Renal cortical epithelial cell (primary cell): ENCODE results near the gene CDKAL1. TPM values are rescaled to one million over a fixed set of nuclear protein-coding genes. Genes with fewer than 3 reads are reported as not detected.
A peak's percentile ranks its signal among the peaks of the same experiment; 100 is the strongest.
"Not testable (repeated sequence)": the region's sequence is repeated elsewhere in the genome, so short reads cannot be mapped to it uniquely, and the experiment has no call there.

Source experiments
- DNase-seq: peaks from one replicate; pipeline ENCODE4 v3.0.0-alpha.2; 2011; ENCODE audit warnings: low read depth
- total RNA-seq: library from RNA; depleted of rRNA; stranded (reverse); fragments of >200 nt; gene quantifications from 2 replicates; pipeline ENCODE4 v1.2.3, GENCODE V29; 2014

CDKAL1 gene
- total RNA-seq, 1 donor from 2014 or later: 28.3 TPM

- DNase-seq: no peak
These were observed 99.5 kb downstream of the CDKAL1 start for GRCh38 chr6:20633566-20634340.

- no peak for DNase-seq
These were observed 104.9 kb downstream of the CDKAL1 start for GRCh38 chr6:20639161-20639560.

- no peak for DNase-seq
These were observed 105.9 kb downstream of the CDKAL1 start for GRCh38 chr6:20640181-20640580.

DNA sequence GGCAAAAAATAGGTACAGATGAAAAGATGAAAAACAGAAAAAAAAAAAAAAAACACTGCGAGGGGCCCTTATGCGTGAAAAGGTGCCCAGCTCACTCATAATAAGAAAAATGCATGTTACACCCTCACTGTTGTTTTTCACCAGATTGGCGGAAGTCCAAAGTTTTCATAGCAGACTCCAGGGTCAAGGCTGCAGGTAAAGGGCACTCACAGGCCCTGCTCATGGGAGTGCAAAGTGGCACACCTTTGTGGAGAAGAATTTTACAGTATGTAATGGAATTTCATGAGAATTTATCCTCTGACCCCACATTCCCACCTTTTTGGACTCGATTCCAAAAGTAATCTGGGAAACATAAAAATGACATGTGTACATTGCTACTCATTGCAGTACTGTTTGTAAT lies 108.2 kb downstream of the CDKAL1 start:
- DNase-seq: no peak

DNA sequence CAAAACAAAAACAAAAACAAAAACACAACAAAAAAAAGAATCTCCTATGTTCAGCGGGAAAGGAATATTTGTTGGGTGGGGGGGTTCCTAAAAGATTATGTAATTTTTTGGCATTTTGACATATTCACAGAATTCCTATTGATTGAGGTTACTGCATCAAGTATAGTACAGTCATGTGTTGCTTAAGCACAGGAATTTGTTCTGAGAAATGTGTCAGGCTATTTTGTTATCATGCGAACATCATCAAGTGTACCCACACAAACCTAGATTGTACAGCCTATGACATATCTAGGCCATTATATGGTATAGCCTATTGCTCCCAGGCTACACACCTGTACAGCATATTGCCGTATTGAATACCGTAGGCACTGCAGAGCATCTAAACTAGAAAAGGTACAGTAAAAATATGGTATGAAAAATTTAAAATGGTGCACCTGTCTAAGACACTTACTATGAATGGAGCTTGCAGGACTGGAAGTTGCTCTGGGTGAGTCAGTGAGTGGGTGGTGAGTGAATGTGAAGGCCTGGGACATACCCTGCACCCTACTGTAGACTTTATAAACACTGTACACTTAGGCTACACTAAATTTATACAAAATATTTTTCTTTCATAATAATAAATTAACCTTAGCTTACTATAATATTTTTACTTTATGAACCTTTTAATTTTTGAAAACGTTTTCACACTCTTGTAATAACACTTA lies 110.6 kb downstream of the CDKAL1 start:
- DNase-seq: peak; percentile 48

DNA sequence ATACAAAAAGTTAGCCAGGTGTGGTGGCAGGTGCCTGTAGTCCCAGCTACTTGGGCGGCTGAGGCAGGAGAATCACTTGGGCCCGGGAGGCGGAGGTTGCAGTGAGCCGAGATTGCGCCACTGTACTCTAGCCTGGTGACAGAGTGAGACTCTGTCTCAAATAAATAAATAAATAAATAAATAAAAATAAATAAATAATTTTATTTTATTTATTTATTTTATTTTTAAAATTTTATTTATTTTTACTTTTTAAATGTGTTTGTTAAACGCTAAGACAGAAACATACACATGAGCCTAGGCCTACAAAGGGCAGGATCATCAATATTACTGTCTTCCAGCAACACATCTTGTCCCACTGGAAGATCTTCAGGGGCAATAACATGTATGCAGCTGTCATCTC lies 111.3 kb downstream of the CDKAL1 start:
- not testable (repeated sequence) for DNase-seq

GRCh38 chr6:20647585-20647984 lies 113.3 kb downstream of the CDKAL1 start:
- DNase-seq: peak; percentile 28

DNA sequence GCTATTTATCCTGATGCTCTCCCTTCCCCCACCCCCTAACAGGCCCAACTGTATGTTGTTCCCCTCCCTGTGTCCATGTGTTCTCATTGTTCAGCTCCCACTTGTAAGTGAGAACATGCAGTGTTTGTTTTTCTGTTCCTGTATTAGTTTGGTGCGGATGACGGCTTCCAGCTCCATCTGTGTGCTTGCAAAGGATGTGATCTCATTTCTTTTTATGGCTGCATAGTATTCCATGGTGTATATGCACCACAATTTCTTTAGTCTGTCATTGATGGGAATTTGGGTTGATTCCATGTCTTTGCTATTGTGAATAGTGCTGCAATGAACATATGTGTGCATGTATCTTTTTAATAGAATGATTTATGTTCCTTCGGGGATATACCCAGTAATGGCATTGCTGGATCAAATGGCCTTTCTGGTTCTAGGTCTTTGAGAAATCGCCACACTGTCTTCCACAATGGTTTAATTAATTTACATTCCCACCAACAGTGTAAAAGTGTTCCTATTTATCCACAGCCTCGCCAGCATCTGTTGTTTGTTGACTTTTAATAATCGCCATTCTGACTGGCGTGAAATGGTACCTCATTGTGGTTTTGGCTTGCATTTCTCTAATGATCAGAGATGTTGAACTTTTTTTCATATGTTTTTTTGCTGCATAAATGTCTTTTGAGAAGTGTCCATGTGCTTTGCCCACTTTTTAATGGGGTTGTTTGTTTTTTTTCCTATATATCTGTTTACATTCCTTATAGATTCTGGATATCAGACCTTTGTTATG lies 115.6 kb downstream of the CDKAL1 start:
- DNase-seq: not testable (repeated sequence)

DNA sequence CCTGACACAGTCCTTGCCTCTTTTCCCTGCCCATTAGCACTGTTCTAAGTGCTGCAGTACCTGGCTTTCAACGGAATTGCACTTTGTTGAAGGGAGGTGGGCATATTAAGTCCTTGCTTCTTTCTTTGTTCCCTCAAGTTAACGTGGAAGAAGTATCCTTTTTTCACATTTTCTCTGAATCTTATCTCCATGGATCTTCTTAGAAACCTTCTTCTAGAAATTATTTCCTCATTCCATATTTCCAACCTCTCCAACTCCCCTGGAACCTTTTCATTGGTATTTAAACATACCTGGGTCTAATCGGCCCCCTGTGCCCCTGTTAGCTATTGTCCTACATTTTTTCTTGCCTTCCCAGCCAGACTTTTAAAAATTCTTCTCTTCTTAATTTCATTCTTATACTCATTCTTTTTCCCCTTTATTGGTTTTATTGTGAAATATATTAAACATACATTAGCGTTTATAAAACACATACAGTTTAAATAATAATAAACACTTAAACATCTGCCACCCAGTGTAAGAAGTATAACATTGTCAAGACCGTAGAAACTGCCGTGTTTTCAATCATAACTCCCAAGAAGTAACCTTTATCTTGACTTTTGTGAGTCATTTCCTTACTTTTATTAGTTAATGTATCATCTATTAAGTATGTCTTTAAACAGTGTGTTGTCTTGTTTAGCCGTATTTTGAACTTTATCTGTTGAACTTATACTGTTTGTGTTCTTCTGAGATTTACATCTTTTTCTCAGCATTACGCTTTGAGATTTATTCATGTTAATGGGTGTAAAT lies 118.2 kb downstream of the CDKAL1 start:
- DNase-seq: peak; percentile 95

GRCh38 chr6:20653085-20653479 lies 118.8 kb downstream of the CDKAL1 start:
- DNase-seq: no peak

GRCh38 chr6:20655317-20655716 lies 121.1 kb downstream of the CDKAL1 start:
- peak; percentile 33 for DNase-seq

DNA sequence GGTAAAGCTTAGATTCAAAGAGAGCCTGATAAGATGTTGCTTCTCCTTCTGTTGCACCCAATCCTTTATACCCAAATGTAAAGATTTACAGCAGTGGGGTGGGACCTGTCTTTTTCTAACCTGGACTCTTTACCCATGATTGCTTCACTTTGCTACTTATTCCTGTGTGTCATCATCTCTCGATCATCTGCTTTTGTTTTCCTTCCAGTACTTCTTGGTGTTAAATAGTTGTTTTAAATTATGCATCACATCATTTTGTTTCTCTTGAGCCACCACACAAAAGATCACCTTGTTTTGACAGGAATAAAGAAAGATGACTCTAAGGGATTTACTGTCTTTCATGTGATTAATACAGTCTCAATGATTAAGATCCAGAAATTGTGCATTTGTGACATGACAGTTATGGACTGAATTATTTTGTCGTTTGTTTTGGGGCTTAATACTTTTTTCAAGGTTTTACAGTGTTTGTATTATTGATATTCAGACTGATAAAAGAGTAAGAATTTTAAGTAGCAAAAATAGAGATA lies 123.1 kb downstream of the CDKAL1 start:
- DNase-seq: no peak

- no peak for DNase-seq
These were observed 123.8 kb downstream of the CDKAL1 start for GRCh38 chr6:20658053-20658452.

DNA sequence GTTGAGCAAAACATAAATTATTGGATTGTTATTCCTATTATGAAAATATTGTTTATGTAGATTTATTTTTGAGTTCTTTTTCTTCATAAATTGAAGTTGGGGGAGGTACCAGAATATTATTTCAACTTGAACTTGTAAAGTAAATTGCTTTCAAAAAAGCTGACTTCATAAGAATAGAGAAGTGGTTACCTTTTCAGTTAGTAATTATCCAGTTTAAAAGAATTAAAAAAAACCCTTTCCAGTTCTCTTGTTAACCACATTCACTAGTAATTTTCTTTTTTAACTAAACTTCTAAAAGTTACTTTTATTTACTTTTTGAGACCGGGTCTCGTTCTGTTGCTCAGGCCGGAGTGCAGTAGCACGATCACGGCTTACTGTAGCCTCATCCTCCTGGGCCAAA lies 124.3 kb downstream of the CDKAL1 start:
- no peak for DNase-seq

- DNase-seq: no peak
These were observed 126.3 kb downstream of the CDKAL1 start for GRCh38 chr6:20660534-20660933.

GRCh38 chr6:20661721-20662120 lies 127.5 kb downstream of the CDKAL1 start:
- DNase-seq: peak; percentile 64

- no peak for DNase-seq
These were observed 130.0 kb downstream of the CDKAL1 start for GRCh38 chr6:20664250-20664649.

GRCh38 chr6:20665290-20665689 lies 131.0 kb downstream of the CDKAL1 start:
- DNase-seq: no peak

DNA sequence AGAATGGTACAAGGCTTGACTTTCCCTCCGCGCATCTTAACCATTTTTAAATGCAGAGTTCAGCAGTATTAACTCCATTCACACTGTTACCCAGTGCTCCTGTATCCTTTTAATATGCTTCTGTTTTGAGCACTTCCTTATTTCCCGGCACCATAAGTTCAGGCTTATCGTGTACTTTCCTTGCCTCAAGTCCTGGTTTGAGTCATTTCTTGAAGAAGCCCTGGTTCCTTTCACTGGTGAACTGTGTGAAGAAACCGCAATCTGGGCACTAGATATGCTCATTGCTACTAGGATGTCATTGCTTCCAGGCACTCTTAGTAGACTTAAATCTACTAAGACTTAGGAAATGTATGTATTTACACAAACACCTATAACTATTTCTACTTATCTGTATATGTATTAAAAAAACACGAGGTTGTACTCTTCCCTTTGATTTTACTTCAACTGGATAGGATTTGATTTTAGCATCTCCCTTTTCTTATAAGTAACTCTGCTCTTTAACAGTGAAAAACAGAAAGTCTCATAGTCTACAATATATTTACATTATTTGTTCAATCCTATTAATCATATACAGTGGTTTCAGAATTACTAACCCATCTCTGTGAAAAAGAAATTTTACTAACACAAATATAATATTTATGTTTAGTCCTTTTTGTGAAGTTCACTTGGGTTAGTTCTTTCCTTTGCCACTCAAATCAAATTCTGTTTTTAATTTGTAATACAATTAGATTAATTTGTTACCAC lies 135.5 kb downstream of the CDKAL1 start:
- no peak for DNase-seq

GRCh38 chr6:20670750-20671149 lies 136.5 kb downstream of the CDKAL1 start:
- no peak for DNase-seq

DNA sequence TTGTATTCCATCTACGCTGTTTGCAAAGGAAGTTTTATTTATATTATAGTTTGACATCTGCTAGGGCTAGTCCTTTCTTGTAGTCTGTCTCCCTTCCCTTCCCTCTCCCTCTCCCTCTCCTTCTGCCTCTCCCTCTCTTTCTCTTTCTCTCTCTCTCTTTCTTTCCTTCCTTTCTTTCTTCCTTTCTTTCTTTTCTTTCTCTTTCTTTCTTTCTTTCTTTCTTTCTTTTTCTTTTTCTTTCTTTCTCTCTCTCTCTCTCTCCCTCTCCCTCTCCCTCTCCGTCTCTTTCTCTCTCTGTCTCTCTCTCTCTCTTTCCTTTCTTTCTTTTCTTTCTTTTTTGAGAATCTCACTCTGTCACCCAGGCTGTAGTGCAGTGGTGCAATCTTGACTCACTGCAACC lies 137.8 kb downstream of the CDKAL1 start:
- DNase-seq: no peak
